Urothelium cell line (cell line): ENCODE measurements around the gene RAB13.
"Not testable (repeated sequence)": the region's sequence is repeated elsewhere in the genome, so short reads cannot be mapped to it uniquely, and the experiment has no call there.

ENCODE experiments used
- DNase-seq: peaks from one replicate; pipeline ENCODE4 v3.0.0; 2011; ENCODE audit warnings: low spot score, mixed read lengths
- FAIRE-seq: peaks from 2 replicates; lab custom pipeline; 2011; peaks lifted over from hg19 to GRCh38; lab: Jason Lieb, UNC

Gene RAB13

DNA sequence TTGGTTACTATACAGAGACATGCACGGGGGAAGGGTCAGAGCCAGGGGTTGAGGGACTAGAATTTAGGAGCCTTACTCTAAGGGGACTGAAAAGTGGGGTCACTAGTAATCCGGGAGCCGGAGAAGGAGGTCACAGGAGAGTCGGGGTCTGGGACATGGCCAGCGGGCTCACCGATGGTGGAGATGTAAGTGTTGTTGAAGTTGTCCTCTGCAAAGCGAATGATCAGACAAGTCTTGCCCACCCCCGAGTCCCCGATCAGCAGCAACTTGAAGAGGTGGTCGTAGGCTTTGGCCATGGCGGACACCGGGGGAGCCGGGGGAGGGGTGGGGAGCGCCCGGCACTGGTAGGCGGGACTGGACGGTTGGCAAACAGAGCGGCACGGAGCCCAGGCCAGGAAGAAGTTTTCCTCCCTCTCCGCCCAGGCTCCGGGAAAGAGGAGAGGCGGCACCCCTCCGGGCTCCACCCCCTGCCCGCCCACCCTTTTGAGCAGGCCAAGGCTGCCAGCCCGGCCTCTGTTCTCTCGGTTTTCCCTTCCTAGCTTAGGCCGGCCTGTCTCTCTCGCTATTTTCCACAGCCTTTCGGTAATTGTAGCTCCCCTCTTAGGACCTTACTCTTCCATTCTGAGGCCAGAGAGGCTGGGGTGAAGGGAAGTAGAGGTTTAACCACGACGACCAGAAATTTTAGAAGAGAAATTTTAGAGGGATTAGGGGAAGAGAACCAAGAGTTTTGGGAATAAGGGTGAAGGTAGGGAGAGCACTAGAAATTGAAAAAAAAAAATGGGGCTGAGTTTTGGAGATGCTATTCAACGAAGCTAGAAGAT lies at the start of gene RAB13:
Gene RAB13, minus strand, starts transcription at position 399 of the 821 bp plus-strand sequence. Its CDS starts 103 bp downstream, at position 296.
- FAIRE-seq, result no peak
- peak; percentile 94 for DNase-seq

DNA sequence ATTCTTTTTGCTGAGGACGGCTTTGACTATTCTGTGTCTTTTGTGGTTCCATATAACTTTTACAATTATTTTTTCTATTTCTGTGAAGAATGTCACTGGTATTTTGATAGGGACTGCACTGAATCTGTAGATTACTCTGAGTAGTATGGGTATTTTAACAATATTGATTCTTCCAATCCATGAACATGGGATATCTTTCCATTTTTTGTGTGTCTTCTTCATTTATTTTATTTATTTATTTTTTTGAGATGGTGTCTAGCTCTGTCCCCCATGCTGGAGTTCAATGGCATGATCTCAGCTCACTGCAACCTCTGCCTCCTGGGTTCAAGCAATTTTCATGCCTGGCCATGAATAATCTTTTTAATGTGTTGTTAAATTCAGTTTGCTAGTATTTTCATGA lies 47.6 kb upstream of the RAB13 start:
- not testable (repeated sequence) for DNase-seq, FAIRE-seq

DNA sequence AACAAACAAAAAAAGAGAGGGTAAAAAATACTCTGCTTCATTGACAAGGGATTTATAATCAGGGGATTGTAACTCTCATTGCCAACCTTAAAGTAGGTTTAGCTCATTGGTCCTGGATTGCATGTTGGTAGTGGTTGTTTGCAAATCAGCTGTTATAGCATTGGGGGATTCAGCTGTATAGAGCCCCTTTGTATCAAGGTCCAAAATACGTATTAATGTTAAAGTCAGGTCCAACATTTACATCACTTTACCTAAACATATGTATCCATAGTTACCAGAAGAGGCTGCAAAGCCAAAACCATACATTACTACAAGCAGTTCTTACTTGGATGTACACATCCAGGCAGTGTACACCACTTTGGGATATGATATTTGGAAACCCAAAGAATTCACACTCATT lies 33.8 kb upstream of the RAB13 start:
- no peak for DNase-seq
- no peak for FAIRE-seq

DNA sequence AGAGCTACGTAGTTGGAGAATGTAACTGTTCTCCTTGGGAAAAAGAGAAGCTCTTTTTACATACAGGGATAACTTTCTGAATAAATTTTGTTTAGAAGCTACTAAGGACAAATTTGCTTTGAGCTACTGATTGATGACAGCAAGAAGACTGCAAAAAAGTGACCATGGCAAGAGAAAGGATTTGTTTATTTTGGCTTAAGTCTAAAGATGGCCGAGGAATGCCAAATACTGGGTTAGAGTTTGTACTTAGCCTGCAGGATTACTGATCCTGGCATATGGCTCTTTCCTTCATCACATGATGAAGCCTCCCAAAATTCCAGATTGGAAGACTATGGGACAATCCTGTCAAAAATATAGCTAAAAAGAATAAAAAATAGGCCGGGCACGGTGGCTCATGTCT lies 33.1 kb upstream of the RAB13 start:
- no peak for DNase-seq
- FAIRE-seq, result no peak

DNA sequence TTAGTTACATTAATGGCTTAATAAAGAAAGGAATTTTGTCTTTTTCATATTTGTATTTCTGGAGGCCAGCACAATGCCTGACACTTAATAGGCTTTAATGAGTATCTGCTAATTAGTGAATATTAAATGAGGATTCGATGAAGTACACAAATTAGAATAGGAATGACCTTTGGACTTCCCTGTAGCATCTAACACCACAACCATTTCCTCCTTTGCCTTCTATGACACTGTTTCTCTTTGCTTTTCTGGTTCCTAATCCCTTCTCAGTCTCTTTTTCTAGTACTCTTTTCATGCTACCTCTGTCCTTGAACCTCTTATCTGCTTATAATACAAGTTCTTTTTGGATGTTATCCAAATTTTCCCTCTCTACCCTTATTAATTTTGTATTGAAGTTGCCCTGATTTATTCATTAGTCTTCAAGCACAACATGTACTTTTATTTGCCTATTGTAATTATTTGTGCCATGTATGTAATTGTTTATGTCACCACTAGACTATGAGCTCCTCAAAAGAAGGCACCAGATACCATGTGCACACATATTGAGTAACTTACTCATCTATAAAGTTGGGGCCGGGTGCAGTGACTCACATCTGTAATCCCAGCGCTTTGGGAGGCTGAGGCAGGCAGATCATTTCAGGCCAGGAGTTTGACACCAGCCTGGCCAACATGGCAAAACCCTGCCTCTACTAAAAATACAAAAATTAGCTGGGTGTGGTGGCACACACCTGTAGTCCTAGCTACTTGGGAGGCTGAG lies 28.2 kb upstream of the RAB13 start:
- FAIRE-seq, result no peak
- no peak for DNase-seq

DNA sequence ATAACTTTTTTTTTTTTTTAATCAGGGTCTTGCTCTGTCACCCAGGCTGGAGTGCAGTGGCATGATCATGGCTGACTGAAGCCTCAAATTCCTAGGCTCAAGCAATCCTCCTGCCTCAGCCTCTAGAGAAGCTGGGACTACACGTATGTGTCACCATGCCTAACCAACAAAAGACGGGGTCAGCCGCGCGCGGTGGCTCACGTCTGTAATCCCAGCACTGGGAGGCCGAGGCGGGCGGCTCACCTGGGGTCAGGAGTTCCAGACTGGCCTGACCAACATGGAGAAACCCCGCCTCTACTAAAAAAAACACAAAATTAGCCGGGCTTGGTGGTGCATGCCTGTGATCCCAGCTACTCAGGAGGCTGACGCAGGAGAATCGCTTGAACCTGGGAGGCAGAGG lies 26.4 kb upstream of the RAB13 start:
- not testable (repeated sequence) for DNase-seq, FAIRE-seq

DNA sequence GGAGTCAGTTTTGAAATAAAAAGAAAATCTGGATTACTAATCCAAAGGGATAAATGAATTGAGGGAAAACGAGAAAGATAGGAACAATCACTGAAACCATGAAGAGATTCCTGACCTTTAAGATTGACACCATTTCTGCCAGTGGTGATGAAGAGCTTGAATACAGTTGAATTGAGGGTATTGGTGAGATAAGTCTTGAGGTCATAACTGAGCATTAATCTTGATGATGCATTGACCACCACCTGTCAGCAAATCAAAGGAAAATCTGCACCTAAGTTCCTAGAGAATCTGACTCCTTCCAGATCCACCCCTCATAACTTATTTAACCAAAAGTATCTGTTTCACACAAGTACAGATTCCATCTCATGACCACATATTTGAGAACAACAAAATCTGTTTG lies 26.0 kb upstream of the RAB13 start:
- DNase-seq (no peak), FAIRE-seq (no peak)

DNA sequence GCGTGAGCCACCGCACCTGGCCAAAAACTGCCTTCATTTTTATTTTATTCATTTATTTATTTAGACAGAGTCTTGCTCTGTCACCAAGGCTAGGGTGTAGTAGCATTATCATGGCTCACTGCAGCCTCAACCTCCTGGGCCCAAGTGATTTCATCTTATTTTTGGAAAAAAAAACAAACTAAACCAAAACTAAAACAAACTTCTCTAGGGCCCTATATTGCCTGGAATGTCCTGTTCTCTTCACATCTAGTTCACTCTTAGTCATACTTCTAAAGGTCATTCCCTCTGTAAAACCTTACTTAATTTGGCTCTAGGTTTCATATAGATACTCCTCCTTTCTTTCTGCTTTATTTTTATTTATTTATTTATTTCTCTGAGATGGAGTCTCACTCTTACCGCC lies 20.0 kb upstream of the RAB13 start:
- FAIRE-seq, result no peak

DNA sequence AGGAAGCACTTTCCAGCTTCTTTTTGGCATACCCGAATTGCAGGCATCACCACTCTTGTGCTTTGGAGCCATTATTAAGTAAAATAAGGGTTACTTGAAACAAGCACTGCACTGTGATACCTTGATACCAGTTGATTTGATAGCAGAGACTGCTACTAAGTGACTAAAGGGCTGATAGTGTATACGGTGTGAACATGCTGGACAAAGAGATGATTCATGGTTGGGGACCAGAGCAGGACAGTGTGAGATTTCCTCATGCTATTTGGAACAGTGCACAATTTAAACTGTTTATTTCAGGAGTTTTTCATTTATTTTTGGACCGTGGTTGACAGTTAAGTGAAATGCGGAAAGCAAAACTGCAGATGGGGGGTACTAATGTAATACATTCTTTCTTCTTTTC lies 14.3 kb upstream of the RAB13 start:
- DNase-seq (no peak), FAIRE-seq (no peak)

More for the DNA sequence above, 20.0 kb upstream of the RAB13 start:
- DNase-seq, result no peak

DNA sequence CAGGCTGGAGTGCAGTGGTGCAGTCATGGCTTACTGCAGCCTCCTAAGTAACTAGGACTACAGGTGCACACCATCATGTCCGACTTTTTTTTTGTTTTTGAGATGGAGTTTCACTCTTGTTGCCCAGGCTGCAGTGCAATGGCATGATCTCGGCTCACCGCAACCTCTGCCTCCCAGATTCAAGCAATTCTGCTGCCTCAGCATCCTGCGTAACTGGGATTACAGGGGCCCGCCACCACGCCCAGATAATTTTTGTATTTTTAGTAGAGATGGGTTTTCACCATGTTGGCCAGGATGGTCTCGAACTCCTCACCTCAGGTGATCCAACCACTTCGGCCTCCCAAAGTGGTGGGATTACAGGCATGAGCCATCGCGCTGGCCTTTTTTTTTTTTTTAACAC lies 10.7 kb upstream of the RAB13 start:
- not testable (repeated sequence) for FAIRE-seq, DNase-seq

DNA sequence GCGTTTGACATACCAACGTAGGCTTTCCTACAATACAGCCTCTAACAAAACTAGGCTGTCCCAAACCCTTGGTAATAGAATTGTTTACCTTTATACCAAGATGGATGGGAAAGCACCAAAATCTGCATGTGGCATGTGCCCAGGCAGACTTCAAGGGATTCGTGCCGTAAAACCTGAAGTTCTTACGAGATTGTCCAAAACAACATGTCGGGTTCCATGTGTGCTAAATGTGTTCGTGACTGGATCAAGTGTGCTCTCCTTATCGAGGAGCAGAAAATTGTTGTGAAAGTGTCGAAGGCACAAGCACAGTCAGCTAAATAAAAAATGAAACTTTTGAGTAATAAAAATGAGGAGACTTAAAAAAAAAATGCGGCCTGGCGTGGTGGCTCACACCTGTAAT lies 9.5 kb upstream of the RAB13 start:
- no peak for FAIRE-seq
- no peak for DNase-seq

DNA sequence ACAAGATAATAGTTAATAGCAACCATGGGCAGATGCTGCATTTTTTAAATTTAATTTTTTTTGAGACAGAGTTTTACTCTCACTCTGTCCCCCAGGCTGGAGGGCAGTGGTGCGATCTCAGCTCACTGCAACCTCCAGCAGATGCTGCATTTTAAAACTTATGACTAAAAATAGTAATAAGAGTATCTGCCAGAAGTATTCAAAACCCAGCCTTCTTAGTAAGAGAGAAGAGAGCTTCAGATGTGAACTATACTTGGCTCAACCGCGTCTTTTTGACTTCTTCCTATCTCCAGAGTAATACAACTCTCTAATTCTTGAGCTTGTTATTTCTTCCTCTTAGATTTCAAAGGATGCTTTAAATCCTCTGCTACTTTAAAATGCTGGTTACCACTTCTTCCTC lies 9.1 kb upstream of the RAB13 start:
- DNase-seq (no peak), FAIRE-seq (no peak)

DNA sequence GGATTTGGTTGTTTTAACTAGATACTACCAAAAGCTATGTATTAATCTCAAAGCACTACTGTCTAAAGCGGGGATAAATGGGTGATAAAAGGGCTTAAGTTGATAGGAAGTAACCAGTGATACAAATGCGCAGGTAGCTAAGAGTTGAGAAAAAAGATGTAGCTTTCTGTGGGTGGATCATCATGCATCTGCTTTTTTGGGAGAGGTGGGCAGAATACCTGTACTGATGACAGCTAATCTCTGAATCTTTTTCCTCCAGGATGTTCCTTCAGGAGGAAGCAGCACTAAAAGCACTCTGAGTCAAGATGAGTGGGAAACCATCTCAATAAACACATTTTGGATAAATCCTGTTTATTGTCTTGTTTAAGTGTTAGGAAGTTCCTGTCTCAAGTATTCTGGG lies 5.7 kb upstream of the RAB13 start:
- FAIRE-seq (no peak), DNase-seq (no peak)

DNA sequence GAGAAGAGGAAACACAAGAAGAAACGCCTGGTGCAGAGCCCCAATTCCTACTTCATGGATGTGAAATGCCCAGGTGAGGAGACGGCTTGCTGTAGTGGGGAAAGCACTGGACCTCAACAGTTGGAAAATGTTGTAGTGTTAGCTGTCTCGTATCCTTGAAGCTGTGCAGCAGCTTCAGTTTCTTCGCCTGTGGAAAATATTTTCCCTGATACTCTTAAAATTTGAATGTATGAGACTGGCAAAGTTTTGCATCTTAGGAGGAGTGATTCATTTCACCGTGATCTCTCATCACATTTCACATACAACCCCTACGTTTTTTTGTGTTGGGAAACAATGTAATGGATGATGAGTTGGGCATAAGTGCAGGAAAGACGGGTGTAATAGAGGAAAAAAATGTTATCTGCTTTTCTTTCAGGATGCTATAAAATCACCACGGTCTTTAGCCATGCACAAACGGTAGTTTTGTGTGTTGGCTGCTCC lies 5.1 kb upstream of the RAB13 start:
- DNase-seq, result no peak
- FAIRE-seq, result no peak

DNA sequence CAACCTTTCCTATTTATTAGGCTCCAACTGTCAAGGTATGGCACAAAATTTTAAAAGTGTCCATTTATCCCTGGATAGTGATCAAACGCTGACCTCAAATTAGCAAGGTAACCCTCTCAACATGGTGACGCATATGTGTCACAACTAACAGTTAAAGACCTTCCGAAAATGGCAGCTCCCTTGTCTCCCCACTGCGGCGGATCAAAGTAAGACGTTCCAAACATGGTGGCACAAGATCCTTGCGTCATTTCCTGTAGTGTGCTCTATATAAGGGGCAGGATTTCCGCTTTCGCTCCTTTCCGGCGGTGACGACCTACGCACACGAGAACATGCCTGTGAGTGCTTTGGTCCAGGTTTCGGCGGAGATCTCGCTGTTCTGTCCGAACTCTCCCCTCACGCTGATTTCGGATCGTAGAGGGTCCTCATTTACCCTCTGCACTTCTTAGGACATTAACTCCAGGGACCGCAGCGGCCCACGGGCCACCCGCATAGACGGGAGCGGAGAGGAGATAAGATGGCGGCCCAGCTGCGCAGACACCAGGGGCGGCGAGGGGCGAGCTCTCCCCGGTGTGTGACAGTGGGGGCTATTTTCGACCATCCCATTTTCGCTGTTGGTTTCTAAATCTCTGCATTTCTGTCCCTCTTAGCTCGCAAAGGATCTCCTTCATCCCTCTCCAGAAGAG lies 4.5 kb upstream of the RAB13 start, which contains the start of gene RPS27:
Gene RPS27, plus strand, starts transcription at position 295 of the 683 bp plus-strand sequence. Its CDS starts 35 bp downstream, at position 330.
- peak; percentile 17 for FAIRE-seq

DNA sequence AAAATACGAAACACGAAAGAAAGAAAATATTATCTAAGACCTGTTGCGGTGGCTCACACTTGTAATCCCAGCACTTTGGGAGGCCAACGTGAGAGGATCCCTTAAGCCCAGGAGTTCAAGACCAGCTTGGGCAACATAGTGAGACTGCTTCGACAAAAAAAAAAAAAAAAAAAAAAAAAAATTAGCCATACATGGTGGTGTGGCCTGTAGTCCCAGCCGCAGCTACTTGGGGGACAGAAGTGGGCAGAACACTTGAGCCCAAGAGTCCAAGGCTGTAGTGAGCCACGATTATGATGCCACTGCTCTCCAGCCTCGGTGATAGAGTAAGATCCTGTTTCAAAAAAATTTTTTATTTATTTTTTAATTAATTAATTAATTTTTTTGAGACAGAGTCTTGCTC lies 1.5 kb upstream of the RAB13 start:
- DNase-seq, result no peak
- FAIRE-seq, result no peak

More for the DNA sequence above, 4.5 kb upstream of the RAB13 start, which contains the start of gene RPS27:
- peak; percentile 95 for DNase-seq

DNA sequence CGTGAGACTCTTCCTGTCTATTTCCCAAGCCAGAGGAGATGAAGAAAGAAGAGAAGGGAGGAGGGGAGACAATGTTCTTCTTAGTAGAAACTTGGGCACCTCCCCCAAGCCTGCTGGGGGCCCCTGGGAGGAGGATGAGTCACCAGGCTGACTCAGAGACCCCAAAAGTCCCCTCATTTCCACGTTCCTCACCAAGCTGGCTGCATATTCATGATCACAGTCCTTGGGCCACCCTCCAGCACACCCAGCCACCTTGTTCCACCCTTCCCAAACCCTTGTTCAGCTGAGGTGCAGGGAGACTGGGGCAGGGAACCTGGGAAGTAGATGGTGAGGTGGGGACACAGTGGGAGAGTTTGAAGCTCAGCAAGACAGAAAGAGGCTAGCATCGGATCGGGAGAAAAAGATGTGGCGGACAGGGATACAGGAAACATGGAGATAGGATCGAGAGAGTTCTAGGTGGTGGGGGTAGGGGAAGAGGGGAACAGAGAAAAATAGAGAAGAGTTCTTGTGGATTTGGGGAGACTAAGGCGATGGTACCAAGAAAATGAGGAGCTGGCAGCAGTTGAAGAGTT lies 712 bp downstream of the RAB13 start:
- DNase-seq, result no peak

DNA sequence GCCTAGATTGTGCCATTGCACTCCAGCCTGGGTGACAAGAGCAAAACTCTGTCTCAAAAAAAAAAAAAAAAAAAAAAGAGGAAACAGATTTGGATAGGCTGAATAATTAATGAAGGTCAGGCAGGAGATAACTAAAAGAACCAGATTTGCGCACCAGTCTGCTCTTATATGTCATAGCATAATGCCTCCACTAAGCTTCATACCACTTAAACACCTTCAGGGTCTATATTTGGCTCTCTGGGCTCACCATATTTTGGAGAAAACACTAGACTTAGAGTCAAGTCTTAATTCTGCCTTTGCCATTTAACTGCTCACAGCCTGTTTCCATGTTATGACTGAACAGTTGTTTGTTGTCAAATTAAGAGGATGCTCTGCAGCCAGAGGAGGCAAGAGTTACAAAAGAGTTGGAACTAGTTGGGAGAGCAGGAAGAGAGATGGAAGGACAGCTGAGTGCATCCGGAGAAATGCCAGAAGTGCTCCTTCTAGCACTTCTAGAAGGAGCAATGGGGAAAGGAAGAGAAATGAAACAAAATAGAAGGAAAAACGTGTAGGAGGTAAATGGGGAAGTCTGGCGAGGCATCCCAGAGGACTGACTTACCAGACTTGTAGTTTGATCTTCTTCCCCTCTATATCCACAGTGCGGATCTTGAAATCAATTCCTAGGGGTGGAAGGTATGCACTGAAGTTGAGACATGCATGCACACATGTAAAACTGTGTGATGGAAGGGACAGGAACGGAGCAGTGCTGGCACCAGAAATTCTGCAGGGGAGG lies 1.8 kb downstream of the RAB13 start:
- no peak for DNase-seq
- FAIRE-seq, result no peak

More for the DNA sequence above, 712 bp downstream of the RAB13 start:
- FAIRE-seq, result no peak

DNA sequence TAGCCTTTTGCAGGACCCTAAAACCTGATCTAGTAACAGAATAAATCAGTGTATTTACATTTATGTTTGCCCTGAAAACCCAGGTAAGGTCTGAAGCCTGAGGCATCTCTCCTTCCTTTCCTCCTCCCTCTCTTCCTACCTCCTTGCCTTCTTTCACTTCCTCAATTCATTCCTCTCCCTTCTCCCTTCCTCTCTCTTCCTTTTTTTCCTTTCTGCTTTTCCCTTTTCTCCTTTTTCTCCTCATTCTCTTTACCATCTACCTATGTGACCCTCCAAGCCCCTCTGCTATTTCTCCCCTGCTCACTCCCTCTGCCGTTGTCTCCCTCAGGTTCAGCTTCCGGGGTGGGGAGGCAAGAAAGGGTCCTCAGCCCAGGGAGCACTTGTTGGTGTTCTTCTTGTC lies 4.4 kb downstream of the RAB13 start:
- not testable (repeated sequence) for DNase-seq, FAIRE-seq

DNA sequence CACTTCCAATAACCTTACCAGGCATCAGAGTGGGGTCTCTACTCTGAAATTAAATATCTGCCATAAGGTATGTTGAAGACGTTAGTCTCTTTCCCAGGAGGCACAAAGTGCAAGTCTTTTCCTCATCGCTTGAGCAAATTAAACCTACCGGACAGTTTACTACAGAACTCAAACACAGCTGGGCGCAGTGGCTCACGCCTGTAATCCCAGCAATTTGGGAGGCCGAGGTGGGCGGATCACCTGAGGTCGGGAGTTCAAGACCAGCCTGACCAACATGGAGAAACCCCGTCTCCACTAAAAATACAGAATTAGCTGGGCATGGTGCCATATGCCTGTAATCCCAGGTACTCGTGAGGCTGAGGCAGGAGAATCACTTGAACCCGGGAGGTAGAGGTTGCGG lies 7.0 kb downstream of the RAB13 start:
- not testable (repeated sequence) for FAIRE-seq, DNase-seq
